B cell (primary cell): Measurements from ENCODE around the gene HMGA1. TPM values are rescaled to one million over a fixed set of nuclear protein-coding genes. Genes with fewer than 3 reads are reported as not detected.

ENCODE experiments used
- ATAC-seq: fragments of 200-7000 bp; cut with Tn5 transposase; one replicate; pipeline ENCODE4 v1.10.0; 2021; ENCODE audit warnings: low read depth, mild to moderate bottlenecking, moderate number of reproducible peaks, moderate library complexity
- CTCF ChIA-PET: fragments of 350-600 bp; sonication (Branson Sonifier 250); formaldehyde crosslinking; loops from one replicate; lab custom pipeline; 2021; ENCODE audit warnings: antibody characterized with exemption, inconsistent platforms; lab: Charles Lee
- POLR2A ChIA-PET: fragments of 350-600 bp; sonication (Branson Sonifier 250); formaldehyde crosslinking; loops from one replicate; lab custom pipeline; 2021; ENCODE audit warnings: antibody characterized with exemption; lab: Charles Lee
- DNase-seq: peaks from one replicate; pipeline ENCODE4 v3.0.0; 2013
- H2AFZ ChIP-seq: 2 replicates; pipeline ENCODE4 v1.6.1; 2012; ENCODE audit warnings: mild to moderate bottlenecking, low read depth, low read length; ENCODE audit not compliant: insufficient read depth, poor library complexity, severe bottlenecking
- H3K27ac ChIP-seq, 2 donors: 1 replicate in 1 of 2; 2 replicates in 1 of 2; pipeline ENCODE4 v1.5.1; 2012 to 2013; ENCODE audit warnings: low read length in 2 of 2, mild to moderate bottlenecking in 2 of 2, moderate library complexity in 1 of 2
- H3K27me3 ChIP-seq, 4 experiments: fragments of 200-600 bp in 1 of 4; sonication (generic) in 1 of 4; replicated peaks in 1 of 4; 1 replicate in 2 of 4; 2 replicates in 2 of 4; pipeline versions ENCODE4 v1.6.1 to v1.7.0; 2013 to 2016; ENCODE audit warnings: low read length in 3 of 4, mild to moderate bottlenecking in 2 of 4, mixed read lengths in 1 of 4, moderate library complexity in 1 of 4; ENCODE audit not compliant: insufficient read depth in 4 of 4, control insufficient read depth in 3 of 4; ENCODE audit errors: control extremely low read depth in 1 of 4
- H3K36me3 ChIP-seq, 2 experiments: replicated peaks in 1 of 2; 1 replicate in 1 of 2; 2 replicates in 1 of 2; pipeline versions ENCODE4 v1.6.1 to v1.7.1; 2013; ENCODE audit warnings: low read length in 1 of 2; ENCODE audit not compliant: insufficient read depth in 2 of 2, control insufficient read depth in 1 of 2; ENCODE audit errors: control extremely low read depth in 1 of 2, extremely low read depth in 1 of 2
- H3K4me1 ChIP-seq, 2 donors: fragments of 200-600 bp in 1 of 2; sonication (generic) in 1 of 2; 1 replicate in 1 of 2; 2 replicates in 1 of 2; pipeline versions ENCODE4 v1.5.1 to v1.6.1; 2013 to 2017; ENCODE audit warnings: low read length in 2 of 2; ENCODE audit not compliant: control insufficient read depth in 2 of 2, insufficient read depth in 2 of 2
- H3K4me2 ChIP-seq: replicated peaks from 2 replicates; pipeline ENCODE3; 2012; ENCODE audit warnings: mild to moderate bottlenecking, low read depth, low read length; ENCODE audit not compliant: poor library complexity, severe bottlenecking
- H3K4me3 ChIP-seq, 5 experiments: fragments of 200-600 bp in 1 of 5; sonication (generic) in 1 of 5; 1 replicate in 3 of 5; 2 replicates in 2 of 5; pipeline versions ENCODE4 v1.5.1 to v1.7.0; 2011 to 2016; ENCODE audit warnings: low read length in 4 of 5, mild to moderate bottlenecking in 4 of 5, low read depth in 2 of 5, control low read depth in 1 of 5, moderate library complexity in 1 of 5; ENCODE audit not compliant: insufficient read depth in 1 of 5; ENCODE audit errors: control extremely low read depth in 1 of 5, extremely low read depth in 1 of 5
- H3K79me2 ChIP-seq: fragments of 200-600 bp; sonication (generic); one replicate; pipeline ENCODE4 v1.6.0; 2016; ENCODE audit warnings: low read length; ENCODE audit not compliant: control insufficient read depth, insufficient read depth
- H3K9ac ChIP-seq: fragments of 200-600 bp; sonication (generic); 2 replicates; pipeline ENCODE4 v1.6.1; 2017; ENCODE audit warnings: mild to moderate bottlenecking, low read length, moderate library complexity
- H3K9me3 ChIP-seq, 3 donors: one replicate each; pipeline versions ENCODE4 v1.6.1 to v1.7.1; 2013; ENCODE audit warnings: low read length in 2 of 3; ENCODE audit not compliant: control insufficient read depth in 2 of 3, insufficient read depth in 1 of 3; ENCODE audit errors: control extremely low read depth in 1 of 3
- H4K20me1 ChIP-seq: 2 replicates; pipeline ENCODE4 v1.6.0; 2012; ENCODE audit warnings: mild to moderate bottlenecking, low read length; ENCODE audit not compliant: insufficient read depth, control insufficient read depth, poor library complexity, severe bottlenecking
- H3K27ac Mint-ChIP-seq: one replicate; pipeline ENCODE4 v1.8.0; 2021; ENCODE audit warnings: mixed read lengths
- H3K27me3 Mint-ChIP-seq: one replicate; pipeline ENCODE4 v1.8.0; 2021; ENCODE audit warnings: mixed read lengths
- H3K4me1 Mint-ChIP-seq: one replicate; pipeline ENCODE4 v1.8.0; 2021; ENCODE audit warnings: mixed read lengths
- H3K4me3 Mint-ChIP-seq: one replicate; pipeline ENCODE4 v1.8.0; 2021; ENCODE audit warnings: mixed read lengths
- H3K9me3 Mint-ChIP-seq: one replicate; pipeline ENCODE4 v1.8.0; 2022; ENCODE audit warnings: mixed read lengths; ENCODE audit not compliant: insufficient read depth
- CTCF ChIP-seq: fragments of 200-600 bp; IDR thresholded peaks from one replicate; pipeline ENCODE4 v1.8.0; 2022; ENCODE audit warnings: antibody characterized with exemption, mild to moderate bottlenecking
- EZH2 ChIP-seq: IDR thresholded peaks from 2 replicates; pipeline ENCODE4 v1.6.1; 2012; ENCODE audit warnings: borderline replicate concordance, low read depth, mild to moderate bottlenecking, moderate library complexity, low read length; ENCODE audit not compliant: insufficient read depth, poor library complexity, severe bottlenecking
- WGBS: methylation state at CpG from one replicate; pipeline ENCODE4 v1.1.5; 2013; ENCODE audit warnings: missing lambda C conversion rate; ENCODE audit not compliant: insufficient coverage; 5-methylcytosine and 5-hydroxymethylcytosine counted together
- intact Hi-C: fragments of 100-400 bp; cut with micrococcal nuclease; formaldehyde crosslinking; loops from one replicate; pipeline ENCODE4 v1.10.0; 2022
- polyA plus RNA-seq: library from polyadenylated mRNA; depleted of rRNA; stranded (reverse); fragments of >200 nt; gene quantifications from 2 replicates; pipeline ENCODE4 v1.2.3, GENCODE V29; 2012
- total RNA-seq, 2 donors: library from RNA; stranded (reverse); fragments of 120-200 nt in 1 of 2; gene quantifications; 1 replicate in 1 of 2; 2 replicates in 1 of 2; pipeline versions ENCODE4 v1.2.3 to v1.2.4, GENCODE V29; 2013 to 2022

The HMGA1 gene
- total and polyA plus RNA-seq, 2 donors (not counting 1 experiment from before 2014, with no cell fraction given) = 59.6 to 66.4 TPM

- DNase-seq (no peak), ATAC-seq (no peak)
- Mint-ChIP-seq H3K4me1 (no peaks in the 10 kb centered on the region), H3K4me3 (no peak overlapping the region), H3K27ac (no peak overlapping the region), H3K27me3 (no peaks in the 10 kb centered on the region), H3K9me3 (no peaks in the 10 kb centered on the region)
- intact Hi-C loops = no loop called here
- ChIA-PET CTCF (interaction anchor here (0.6 to 1.6 kb wide), 4 partner anchors 10 to 451 kb away, joined by 3 to 7 read pairs (median 6); no protein-coding TSS in a partner anchor), POLR2A (no interaction called here)
- Histone ChIP-seq H4K20me1 (no peaks in the 10 kb centered on the region), H3K36me3 (no peaks in the 10 kb centered on the region), H2AFZ (no peak overlapping the region), H3K4me3 (no peak overlapping the region), H3K9me3 (no peaks in the 10 kb centered on the region), H3K27ac (no peak overlapping the region), H3K9ac (no peak overlapping the region), H3K4me2 (no peak overlapping the region), H3K79me2 (no peaks in the 10 kb centered on the region), H3K4me1 (no peaks in the 10 kb centered on the region), H3K27me3 (no peaks in the 10 kb centered on the region)
- WGBS = 100% methylated on average over 2 of the region's 3 CpGs
- TF ChIP-seq EZH2 (no peak), CTCF (no peak)
Measured at GRCh38 chr6:34205466-34205865, 31.2 kb upstream of the HMGA1 start.

- no peaks in the 10 kb centered on the region for H4K20me1 ChIP-seq
- no peak overlapping the region for H3K9ac ChIP-seq
- no peaks in the 10 kb centered on the region for H3K27me3 ChIP-seq
- H3K79me2 ChIP-seq = no peaks in the 10 kb centered on the region
- H2AFZ ChIP-seq = no peak overlapping the region
- no peak overlapping the region for H3K4me2 ChIP-seq
- H3K4me3 Mint-ChIP-seq = no peak overlapping the region
- H3K4me3 ChIP-seq = no peak overlapping the region
- CTCF ChIA-PET = interaction anchor here (1.1 to 1.6 kb wide), 3 partner anchors 10 to 209 kb away, joined by 3 to 7 read pairs (median 6); no protein-coding TSS in a partner anchor
- H3K9me3 Mint-ChIP-seq = no peaks in the 10 kb centered on the region
- no peaks in the 10 kb centered on the region for H3K36me3 ChIP-seq
- no peak for TF ChIP-seq EZH2
- TF ChIP-seq CTCF = no peak
- H3K4me1 Mint-ChIP-seq = no peaks in the 10 kb centered on the region
- POLR2A ChIA-PET = no interaction called here
- no peak overlapping the region for H3K27ac ChIP-seq
- DNase-seq = no peak
- ATAC-seq = no peak
- intact Hi-C loops = no loop called here
- WGBS = no CpG with 5 or more reads among the region's 2 CpGs
- no peaks in the 10 kb centered on the region for H3K4me1 ChIP-seq
- no peaks in the 10 kb centered on the region for H3K27me3 Mint-ChIP-seq
- H3K9me3 ChIP-seq = no peaks in the 10 kb centered on the region
- no peak overlapping the region for H3K27ac Mint-ChIP-seq
Measured at GRCh38 chr6:34205916-34206315, 30.8 kb upstream of the HMGA1 start.
